ENCODE results near the gene APRT.

- TF ChIP-seq GATA3 (IDR thresholded peaks at IDR 0.05; ENCODE audit: low read depth, low read length): no peak
- TF ChIP-seq GATA2 (IDR thresholded peaks at IDR 0.05; ENCODE audit: low read depth, low read length): no peak
Observed at GRCh38 chr16:88839745-88840599, 28.2 kb upstream of the APRT start.

All from SH-SY5Y (cell line).